ENCODE results near the gene PIK3R1. TPM values are rescaled to one million over a fixed set of nuclear protein-coding genes. Genes with fewer than 3 reads are reported as not detected.

The PIK3R1 gene
- total RNA-seq, 1 experiment from 2014 or later: 11.3 TPM

GRCh38 chr5:68253624-68254585, 38.3 kb downstream of the PIK3R1 start:
- Histone ChIP-seq H2AFZ (ENCODE audit: low read length) (no peak overlapping the region), H3K4ac (ENCODE audit: low read depth, low read length) (no peak overlapping the region), H2BK5ac (ENCODE audit: insufficient read length, low read length) (no peak overlapping the region), H3K4me2 (ENCODE audit: insufficient read depth, insufficient read length, low read length) (no peak overlapping the region), H4K20me1 (ENCODE audit: control insufficient read depth, insufficient read depth, insufficient read length) (no peaks in the 10 kb centered on the region), H3T11ph (ENCODE audit: low read length) (no peak overlapping the region), H4K5ac (ENCODE audit: insufficient read length, low read depth, low read length) (no peak overlapping the region), H3K9me3 (ENCODE audit: control insufficient read depth, low read depth, low read length) (no peaks in the 10 kb centered on the region), H4K91ac (ENCODE audit: insufficient read length, low read depth, low read length) (no peak overlapping the region), H3K27ac (ENCODE audit: insufficient read length, low read depth, low read length) (no peak overlapping the region), H3K18ac (ENCODE audit: insufficient read length, low read depth, low read length) (no peak overlapping the region), H3K23ac (ENCODE audit: insufficient read length, low read depth, low read length) (no peak overlapping the region), H3K56ac (ENCODE audit: insufficient read length, low read depth, low read length) (no peak overlapping the region), H2BK15ac (ENCODE audit: low read depth, low read length) (no peak overlapping the region), H2BK12ac (ENCODE audit: insufficient read length, low read depth, low read length) (no peak overlapping the region), H3K9ac (ENCODE audit: extremely low read depth, insufficient read length, low read length) (no peak overlapping the region), H2AK5ac (ENCODE audit: insufficient read length, low read length) (no peak overlapping the region), H3K23me2 (ENCODE audit: insufficient read length, low read depth, low read length, poor library complexity, severe bottlenecking) (no peaks in the 10 kb centered on the region), H4K8ac (replicated peaks; ENCODE audit: insufficient read length, low read depth, low read length) (no peak overlapping the region), H3K79me1 (ENCODE audit: insufficient read depth, low read depth, low read length, poor library complexity, severe bottlenecking) (no peaks in the 10 kb centered on the region), H2BK120ac (ENCODE audit: low read depth, low read length, poor library complexity, severe bottlenecking) (no peak overlapping the region), H2BK20ac (ENCODE audit: low read depth, low read length, poor library complexity, severe bottlenecking) (no peak overlapping the region), H3K79me2 (ENCODE audit: insufficient read depth, low read length) (no peaks in the 10 kb centered on the region), H3K27me3 (ENCODE audit: insufficient read depth, low read length) (no peaks in the 10 kb centered on the region), H3K14ac (ENCODE audit: insufficient read depth, low read length) (no peak overlapping the region), H3K4me1 (ENCODE audit: insufficient read depth, low read length) (peaks cover 11% of the 10 kb centered on the region; the same call in 1 of the 2 replicates)
- no CpG with 5 or more reads among the region's 6 CpGs for WGBS (ENCODE audit: extremely low coverage, insufficient read length, low lambda C conversion rate)
- H3K4me1 Mint-ChIP-seq: peaks cover 33 to 35% of the 10 kb centered on the region in 2 experiments
- no peak for DNase-seq
- H3K36me3 Mint-ChIP-seq (ENCODE audit: insufficient read depth in 1 of 3, low read depth in 3 of 3): no peaks in the 10 kb centered on the region
- H3K9me3 Mint-ChIP-seq: no peaks in the 10 kb centered on the region
- H3K27ac Mint-ChIP-seq: no peak overlapping the region
- TF ChIP-seq, protein P1, sequence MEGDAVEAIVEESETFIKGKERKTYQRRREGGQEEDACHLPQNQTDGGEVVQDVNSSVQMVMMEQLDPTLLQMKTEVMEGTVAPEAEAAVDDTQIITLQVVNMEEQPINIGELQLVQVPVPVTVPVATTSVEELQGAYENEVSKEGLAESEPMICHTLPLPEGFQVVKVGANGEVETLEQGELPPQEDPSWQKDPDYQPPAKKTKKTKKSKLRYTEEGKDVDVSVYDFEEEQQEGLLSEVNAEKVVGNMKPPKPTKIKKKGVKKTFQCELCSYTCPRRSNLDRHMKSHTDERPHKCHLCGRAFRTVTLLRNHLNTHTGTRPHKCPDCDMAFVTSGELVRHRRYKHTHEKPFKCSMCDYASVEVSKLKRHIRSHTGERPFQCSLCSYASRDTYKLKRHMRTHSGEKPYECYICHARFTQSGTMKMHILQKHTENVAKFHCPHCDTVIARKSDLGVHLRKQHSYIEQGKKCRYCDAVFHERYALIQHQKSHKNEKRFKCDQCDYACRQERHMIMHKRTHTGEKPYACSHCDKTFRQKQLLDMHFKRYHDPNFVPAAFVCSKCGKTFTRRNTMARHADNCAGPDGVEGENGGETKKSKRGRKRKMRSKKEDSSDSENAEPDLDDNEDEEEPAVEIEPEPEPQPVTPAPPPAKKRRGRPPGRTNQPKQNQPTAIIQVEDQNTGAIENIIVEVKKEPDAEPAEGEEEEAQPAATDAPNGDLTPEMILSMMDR (conservative IDR thresholded peaks at IDR 0.05): no peak
- H3K4me3 Mint-ChIP-seq: no peak overlapping the region
- no peaks in the 10 kb centered on the region for H3K27me3 Mint-ChIP-seq (ENCODE audit: low read depth)

Measured in H9 (cell line).